GM10847 (cell line): ENCODE measurements around the gene TMEM121.

Experiments
- POLR2A ChIP-seq: IDR thresholded peaks from 2 replicates; pipeline ENCODE4 v1.6.1; 2011; ENCODE audit not compliant: insufficient read length; ENCODE audit errors: extremely low read depth

Gene TMEM121

DNA sequence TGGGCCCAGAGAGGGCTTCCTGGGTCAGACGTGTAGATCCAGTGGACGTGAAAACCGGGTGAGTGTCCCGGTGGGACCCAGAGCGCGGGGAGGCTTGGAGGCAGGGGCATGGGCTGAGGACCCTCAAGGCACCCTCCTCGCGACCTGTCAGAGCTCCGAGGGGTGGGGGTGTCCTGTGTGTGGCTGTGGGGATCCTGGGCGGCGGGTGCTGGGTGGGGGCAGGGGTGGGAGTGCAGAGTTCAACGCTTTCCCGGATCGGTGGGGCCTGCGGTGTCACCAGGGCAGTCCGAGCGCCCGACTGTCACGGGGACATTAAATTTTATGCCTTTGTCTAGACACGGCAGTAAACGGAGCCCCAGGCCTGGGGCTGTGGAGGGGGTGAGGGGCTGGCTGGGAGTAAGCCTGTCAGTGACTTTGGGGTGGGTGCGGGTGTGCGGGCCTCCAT, 1.0 kb downstream of the TMEM121 start:
- no peak for TF ChIP-seq POLR2A

DNA sequence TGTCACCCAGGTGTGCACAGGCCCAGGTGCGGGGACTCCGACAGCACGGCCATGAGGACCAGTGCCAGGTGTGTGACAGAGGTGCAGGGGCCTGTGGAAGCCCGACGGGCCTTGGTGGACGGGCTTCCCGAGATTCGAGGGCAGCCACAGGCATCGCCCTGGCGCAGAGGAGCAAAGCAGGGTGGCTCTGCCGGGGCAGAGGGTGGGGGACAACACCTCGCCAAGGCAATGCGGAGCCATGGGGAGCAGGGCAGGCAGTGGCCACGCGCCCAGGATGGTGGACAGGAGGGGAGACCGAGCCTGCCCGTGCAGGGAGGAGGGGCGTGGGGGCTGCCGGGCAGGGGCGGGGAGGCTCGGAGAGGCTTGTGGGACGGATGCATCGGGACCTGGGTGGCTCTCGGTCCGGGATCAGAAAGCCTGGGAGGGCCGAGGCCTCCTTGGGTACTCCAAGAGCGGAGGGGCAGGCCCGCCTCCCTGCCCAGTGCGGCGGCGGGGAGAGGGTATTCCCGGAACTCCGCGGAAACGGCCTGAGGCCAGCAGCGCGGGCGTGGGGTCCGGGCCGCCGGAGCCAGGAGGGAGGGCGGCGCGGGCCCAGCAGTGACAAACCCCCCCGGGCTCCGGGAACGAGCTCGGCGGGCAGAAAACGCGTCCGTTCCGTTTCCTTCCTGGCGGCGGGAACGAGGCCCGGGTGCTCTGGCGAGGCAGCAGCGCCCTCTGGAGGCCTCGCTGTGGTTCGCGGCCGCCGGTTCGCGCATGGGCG, 1.6 kb downstream of the TMEM121 start:
- TF ChIP-seq POLR2A = no peak

DNA sequence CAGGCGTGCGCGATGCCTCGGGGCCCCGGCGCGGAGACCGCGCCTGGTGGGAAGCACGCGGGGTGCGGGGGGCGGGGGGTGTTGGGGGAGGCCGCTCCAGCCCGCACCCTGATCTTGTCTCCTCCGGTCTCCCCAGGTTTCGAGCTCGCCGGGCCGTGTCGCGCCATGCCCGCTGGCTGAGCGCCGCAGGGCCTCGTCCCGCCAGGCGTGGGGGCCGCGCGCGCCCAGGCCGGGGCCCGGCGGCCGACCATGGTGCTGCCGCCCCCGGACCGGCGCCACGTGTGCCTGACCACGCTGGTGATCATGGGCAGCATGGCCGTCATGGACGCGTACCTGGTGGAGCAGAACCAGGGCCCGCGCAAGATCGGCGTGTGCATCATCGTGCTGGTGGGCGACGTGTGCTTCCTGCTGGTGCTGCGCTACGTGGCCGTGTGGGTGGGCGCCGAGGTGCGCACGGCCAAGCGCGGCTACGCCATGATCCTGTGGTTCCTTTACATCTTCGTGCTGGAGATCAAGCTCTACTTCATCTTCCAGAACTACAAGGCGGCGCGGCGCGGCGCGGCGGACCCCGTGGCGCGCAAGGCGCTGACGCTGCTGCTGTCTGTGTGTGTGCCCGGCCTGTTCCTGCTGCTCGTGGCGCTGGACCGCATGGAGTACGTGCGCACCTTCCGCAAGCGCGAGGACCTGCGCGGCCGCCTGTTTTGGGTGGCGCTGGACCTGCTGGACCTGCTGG, 2.4 kb downstream of the TMEM121 start:
- TF ChIP-seq POLR2A = no peak

DNA sequence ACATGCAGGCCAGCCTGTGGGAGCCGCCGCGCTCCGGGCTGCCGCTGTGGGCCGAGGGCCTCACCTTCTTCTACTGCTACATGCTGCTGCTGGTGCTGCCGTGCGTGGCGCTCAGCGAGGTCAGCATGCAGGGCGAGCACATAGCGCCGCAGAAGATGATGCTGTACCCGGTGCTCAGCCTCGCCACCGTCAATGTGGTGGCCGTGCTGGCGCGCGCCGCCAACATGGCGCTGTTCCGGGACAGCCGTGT, 2.9 kb downstream of the TMEM121 start:
- no peak for TF ChIP-seq POLR2A

DNA sequence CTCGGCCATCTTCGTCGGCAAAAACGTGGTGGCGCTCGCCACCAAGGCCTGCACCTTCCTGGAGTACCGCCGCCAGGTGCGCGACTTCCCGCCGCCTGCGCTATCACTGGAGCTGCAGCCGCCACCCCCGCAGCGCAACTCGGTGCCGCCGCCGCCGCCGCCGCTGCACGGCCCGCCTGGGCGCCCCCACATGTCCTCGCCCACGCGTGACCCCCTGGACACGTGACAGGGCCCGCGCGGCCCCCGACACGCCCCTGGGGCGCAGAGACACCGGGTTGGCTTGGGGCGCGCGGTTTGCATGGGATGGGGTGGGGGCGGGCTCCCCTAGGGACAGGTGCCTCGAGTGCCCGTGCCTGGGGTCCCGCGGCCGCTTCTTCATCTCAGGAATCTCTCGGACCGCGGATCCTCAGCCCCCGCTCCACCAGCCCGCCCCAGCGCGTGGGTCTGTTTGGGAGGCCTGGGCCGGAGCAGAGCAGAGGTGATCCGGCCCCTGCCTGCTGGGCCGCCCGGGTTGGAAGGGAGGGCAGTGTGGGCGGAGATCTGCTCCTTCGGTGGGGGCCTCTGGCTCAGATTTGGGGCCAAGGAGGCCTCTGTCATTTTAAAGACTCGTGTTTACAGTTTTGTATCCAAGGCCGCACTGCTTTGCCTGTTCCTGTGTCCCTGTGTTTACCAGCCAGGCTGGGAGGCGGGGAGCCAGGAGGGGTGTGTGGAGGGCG, 3.3 kb downstream of the TMEM121 start:
- TF ChIP-seq POLR2A = no peak

DNA sequence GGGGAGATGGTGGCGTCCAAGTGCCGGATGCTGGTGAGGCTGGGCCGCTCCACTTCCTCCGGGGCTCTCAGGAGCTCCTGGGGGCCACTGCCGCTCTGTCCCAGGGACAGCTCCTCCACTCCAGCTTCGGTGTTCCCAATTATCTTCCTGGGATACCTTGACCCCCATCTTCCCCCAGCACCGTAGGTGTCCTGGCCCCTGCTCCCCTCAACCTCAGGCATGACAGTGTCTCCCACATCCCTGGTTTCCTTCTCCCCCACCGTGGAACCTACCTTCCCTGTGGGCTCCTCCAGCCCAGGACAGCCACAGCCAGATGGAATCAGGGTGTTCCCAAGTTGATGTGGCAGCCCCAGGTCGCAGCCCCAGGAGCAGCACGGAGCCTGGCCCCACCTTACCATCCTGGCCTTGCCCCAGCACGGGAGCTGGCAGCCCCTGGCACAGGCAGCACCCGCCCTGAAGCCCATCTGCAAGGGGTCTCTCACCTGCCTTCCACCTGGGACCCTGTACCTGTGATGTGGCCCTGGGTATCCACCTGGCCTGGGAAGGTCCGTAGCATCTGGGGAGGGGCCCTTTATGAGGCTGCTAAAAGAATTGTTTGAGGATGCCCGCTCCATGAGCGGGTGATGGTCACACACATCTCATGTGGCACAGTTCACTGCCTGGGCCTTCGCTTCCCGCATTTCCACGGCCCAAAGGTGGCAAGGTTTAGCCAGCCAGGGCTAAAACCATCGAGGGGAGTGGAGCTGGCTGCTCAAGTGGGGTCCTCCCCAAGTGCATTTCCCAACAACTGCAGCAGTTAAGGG, 4.1 kb downstream of the TMEM121 start:
- TF ChIP-seq POLR2A = no peak

DNA sequence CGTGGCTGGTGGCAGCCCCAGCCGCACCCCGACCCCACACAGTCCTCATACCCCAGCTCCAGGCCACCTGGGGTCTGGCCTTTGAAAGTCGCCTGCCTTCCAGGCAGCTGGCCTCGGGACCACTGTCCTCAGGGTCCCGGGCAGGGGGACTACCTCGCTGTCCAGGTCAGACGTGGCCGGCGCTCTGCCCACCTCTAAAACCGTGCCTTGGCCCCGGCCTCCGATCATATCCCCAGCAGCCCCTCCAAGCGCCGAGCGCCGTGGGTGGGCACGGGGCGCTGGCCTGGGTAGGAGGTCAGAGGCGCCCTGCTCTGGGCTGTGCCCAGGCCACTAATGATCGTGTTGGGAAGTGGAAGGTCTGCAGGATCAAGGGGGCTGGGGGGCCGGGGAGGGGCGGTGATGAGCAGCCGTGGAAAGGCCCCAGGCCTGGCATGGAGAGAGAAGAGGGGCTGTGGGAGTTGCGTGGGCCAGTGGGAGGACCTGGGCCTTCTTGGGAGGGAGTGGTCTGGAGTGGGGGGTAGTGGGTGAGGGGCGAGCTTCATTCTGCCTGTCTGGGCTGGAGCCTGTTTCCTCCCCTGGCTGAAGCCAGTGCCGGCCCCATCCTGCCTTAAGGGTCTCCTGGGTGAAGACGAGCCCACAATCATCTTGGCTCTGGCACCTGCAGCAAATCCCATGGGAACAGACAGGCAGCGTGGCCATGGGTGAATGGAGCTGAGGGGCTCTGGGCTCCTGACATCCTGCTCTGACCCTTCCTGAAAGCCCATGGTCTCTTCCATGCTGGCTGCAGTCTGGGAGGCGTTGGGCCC, 4.9 kb downstream of the TMEM121 start:
- no peak for TF ChIP-seq POLR2A

DNA sequence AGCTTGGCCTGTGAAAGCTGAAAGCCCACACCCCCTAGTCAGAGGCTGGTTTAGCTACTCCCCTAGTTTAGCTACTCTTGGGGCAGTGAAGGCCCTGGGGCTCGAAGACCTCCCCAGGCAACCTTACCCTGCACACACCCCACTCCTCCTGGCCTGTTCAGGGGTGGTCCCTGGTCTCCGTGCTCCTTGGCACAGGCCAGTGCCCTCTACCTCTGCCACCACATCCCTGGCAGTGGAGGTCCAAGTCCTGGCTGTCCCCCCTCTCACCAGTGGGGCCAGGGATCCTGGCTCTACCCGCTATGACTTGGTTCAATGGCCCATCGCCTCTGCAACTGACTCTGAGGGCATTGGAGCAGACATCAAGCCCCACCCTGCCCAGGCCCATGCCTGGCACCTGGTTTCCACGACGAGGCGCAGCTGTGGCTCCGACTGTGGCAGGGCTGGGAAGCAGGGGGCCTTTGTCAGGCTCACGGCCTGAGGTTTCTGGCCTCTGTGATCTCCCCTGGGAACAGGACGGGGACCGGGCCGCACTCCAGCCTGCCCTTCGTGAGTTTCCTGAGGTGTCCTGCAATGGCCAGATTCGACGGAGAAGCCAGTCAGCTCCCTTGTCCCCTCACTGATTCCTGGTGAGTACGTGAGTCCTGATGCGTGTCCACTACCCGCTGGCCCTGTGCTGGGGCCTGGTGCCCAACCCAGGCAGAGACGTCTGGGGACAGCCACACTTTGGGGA, 5.7 kb downstream of the TMEM121 start:
- TF ChIP-seq POLR2A = no peak

DNA sequence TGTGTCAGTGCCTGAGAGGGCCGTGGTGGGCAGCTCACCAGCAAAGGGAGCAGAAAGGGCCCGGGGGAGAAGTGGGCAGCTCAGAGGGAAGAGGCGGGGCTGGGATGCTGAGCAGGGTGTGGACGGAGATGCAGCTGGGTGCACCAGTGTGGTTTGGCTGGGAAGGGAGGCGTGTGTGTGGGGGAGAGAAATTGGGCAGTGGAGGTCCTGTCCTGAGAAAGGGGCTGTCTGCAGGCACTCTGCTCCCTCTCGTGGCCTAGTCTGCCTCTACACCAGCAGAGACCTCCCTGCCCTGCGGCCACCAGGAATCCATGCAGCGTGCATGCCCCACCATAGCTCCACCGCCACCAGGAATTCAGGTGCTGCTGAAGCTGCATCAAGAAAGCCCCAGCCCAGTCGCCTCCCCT, 6.4 kb downstream of the TMEM121 start:
- TF ChIP-seq POLR2A = no peak

DNA sequence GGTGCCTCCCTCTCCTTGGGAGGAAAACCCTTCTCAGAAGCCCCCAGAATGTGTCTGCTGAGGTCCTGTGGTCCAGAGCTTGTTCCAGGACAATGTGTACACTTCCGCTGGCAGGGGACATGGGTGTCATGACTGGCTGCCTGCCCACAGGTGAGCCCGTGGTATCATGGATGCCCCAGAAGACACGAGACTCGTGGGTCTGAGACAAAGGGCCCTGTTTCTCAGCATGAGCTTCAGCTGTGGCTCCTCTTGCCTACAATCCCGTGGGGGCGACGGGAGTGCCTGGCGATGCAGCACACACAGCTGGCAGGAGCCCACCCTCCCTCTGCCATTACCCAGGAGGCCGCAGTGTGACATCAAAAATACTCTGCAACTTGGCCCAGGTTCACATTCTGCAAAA, 7.0 kb downstream of the TMEM121 start:
- TF ChIP-seq POLR2A = no peak

DNA sequence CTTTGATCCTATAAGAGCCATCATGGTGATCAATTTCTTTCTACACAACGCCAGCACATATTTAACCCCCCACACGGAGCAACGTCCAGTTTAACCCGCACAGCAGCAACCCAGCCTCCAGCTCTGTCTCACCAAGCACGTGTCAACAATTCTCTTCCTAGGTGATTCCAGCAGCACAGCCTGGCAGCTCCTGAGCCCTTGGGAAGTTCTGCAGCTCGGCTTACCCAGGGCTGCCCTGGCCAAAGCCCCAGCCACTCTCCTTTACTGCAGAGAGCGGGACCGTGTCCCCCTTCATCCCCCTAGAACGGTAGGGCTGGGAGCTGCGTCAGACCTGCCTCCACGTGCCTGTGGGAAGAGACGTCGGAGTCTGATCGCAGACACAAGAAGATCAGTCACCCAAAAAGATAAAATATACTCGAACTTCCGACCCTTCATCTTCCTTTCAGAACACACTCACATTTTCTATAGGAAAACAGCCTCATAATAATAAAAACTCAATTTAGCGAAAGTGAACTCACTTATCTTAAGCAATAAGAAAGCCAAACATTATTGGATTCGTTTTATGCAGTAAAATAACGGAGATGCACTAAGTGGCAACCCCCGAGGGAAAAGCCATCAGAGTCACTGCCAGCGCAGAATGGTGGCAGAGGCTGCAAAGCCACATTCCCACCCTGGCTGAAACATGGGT, 7.6 kb downstream of the TMEM121 start:
- TF ChIP-seq POLR2A = no peak

DNA sequence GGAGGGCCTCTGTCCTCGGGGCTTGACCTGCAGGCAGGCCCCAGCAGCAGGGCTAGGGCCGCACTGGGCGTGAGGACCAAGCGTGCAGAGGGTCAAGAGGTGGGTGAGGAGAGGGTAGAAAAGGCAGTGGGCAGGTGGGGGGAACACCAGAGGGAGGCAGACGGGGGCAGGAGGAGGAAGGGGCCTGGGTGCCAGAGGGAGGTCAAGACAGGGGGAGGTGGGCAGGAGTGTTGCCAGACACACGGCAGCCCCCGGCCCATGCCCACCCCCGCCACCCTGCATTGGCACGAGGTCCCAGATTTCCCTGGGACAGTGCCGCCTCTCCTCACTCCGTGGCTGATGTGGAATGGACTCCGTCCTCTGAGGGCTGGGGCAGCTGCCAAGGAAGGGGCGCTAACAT, 8.2 kb downstream of the TMEM121 start:
- TF ChIP-seq POLR2A = no peak

DNA sequence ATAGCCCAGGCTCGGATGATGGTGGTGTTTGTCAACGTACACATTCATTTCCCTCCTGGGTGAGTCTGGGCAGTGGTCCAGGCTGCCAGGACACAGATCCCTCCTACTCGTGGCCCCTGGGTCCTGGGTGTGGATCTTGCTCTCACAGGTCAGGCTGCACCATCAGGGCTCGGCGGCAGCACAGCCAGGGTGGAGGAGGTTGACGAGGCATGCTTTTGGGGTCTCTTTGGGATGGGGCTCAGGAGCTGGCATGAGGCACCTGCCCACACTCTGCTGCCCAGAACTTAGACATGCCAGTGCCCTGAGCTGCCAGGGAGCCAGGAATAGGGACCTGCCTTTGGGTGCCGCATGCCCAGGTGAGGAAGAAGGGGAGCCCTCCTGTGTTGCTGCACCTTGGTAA, 9.7 kb downstream of the TMEM121 start:
- TF ChIP-seq POLR2A = no peak
